Transverse colon (tissue), 4 donors: Measurements from ENCODE around the gene THY1. TPM values are rescaled to one million over a fixed set of nuclear protein-coding genes. Genes with fewer than 3 reads are reported as not detected.
A peak's percentile ranks its signal among the peaks of the same experiment; 100 is the strongest.

Source experiments
- DNase-seq: peaks from one replicate; pipeline ENCODE4 v3.0.0-alpha.2; 2019
- H3K27ac ChIP-seq, 4 donors: fragments of 200-600 bp; sonication (generic); 2 replicates each; pipeline ENCODE4 v1.5.1; 2016 to 2018; ENCODE audit warnings: inconsistent platforms in 4 of 4
- H3K27me3 ChIP-seq: fragments of 200-600 bp; sonication (generic); 2 replicates; pipeline ENCODE4 v1.5.1; 2017; ENCODE audit warnings: inconsistent platforms
- H3K36me3 ChIP-seq, 4 donors: fragments of 200-600 bp; sonication (generic); 2 replicates each; pipeline ENCODE4 v1.5.1; 2017 to 2019; ENCODE audit warnings: inconsistent platforms in 4 of 4
- H3K4me1 ChIP-seq, 4 donors: fragments of 200-600 bp; sonication (generic); 2 replicates each; pipeline ENCODE4 v1.5.1; 2017 to 2020; ENCODE audit warnings: inconsistent platforms in 4 of 4
- H3K4me3 ChIP-seq, 4 donors: fragments of 200-600 bp; sonication (generic); 1 replicate in 1 of 4; 2 replicates in 3 of 4; pipeline versions ENCODE4 v1.5.1 to v1.6.1; 2017 to 2019; ENCODE audit warnings: inconsistent platforms in 4 of 4
- H3K9me3 ChIP-seq, 2 donors: fragments of 200-600 bp; sonication (generic); 2 replicates each; pipeline ENCODE4 v1.5.1; 2017 to 2019; ENCODE audit warnings: inconsistent platforms in 2 of 2
- CTCF ChIP-seq, 5 experiments: fragments of 200-600 bp in 3 of 5; fragments of 450-650 bp in 2 of 5; sonication (generic) in 3 of 5; IDR thresholded peaks; 1 replicate in 2 of 5; 2 replicates in 3 of 5; pipeline ENCODE4 v1.5.1; 2016 to 2017; ENCODE audit warnings: antibody characterized with exemption in 5 of 5, inconsistent platforms in 3 of 5, mild to moderate bottlenecking in 2 of 5, moderate library complexity in 1 of 5
- EP300 ChIP-seq: sonication (generic); formaldehyde crosslinking; IDR thresholded peaks from one replicate; pipeline ENCODE4 v1.6.1; 2017; ENCODE audit warnings: antibody characterized with exemption, low read depth
- POLR2A ChIP-seq: fragments of 450-650 bp; IDR thresholded peaks from one replicate; pipeline ENCODE4 v1.6.1; 2016; ENCODE audit warnings: antibody characterized with exemption, mild to moderate bottlenecking, moderate library complexity
- POLR2AphosphoS5 ChIP-seq, 3 donors: sonication (generic); formaldehyde crosslinking; IDR thresholded peaks; one replicate each; pipeline ENCODE4 v1.6.1; 2016; ENCODE audit warnings: antibody characterized with exemption in 3 of 3
- WGBS, 2 donors: methylation state at CpG; one replicate each; pipeline ENCODE4 v1.1.5; 2018; ENCODE audit warnings: low coverage in 1 of 2; 5-methylcytosine and 5-hydroxymethylcytosine counted together
- in situ Hi-C, 4 donors: fragments of 200-750 bp; cut with MboI; loops; one replicate each; pipeline versions ENCODE4 v1.15.0 to v1.15.1; 2017; ENCODE audit warnings: low sequenced_read_pairs in 3 of 4, low pct_ligation_motif_present in 1 of 4, low pct_unique_long_range_greater_than_20kb in 1 of 4
- intact Hi-C: fragments of 100-400 bp; cut with DNase I; formaldehyde crosslinking; loops from one replicate; pipeline ENCODE4 v1.15.1; 2023; ENCODE audit warnings: low total_unique reads
- total RNA-seq, 4 donors: library from RNA; depleted of rRNA; stranded (reverse); fragments of >200 nt; gene quantifications; one replicate each; pipeline ENCODE4 v1.1.0, GENCODE V29; 2016

The THY1 gene
- total RNA-seq, 4 donors from 2014 or later, result 5.6 to 17.6 (median 12.8) TPM

- Histone ChIP-seq H3K36me3 (no peaks in the 10 kb centered on the region), H3K27me3 (no peaks in the 10 kb centered on the region), H3K9me3 (no peaks in the 10 kb centered on the region), H3K27ac (peak overlapping the region; percentile 53 to 71 (median 66)), H3K4me3 (no peak overlapping the region), H3K4me1 (peaks cover 0 to 30% (median 14%) of the 10 kb centered on the region in 4 donors)
- intact Hi-C loops (loop anchor here (1.0 kb wide), 1 partner anchor 23 kb away; no protein-coding TSS in a partner anchor), in situ Hi-C loops (no loop called here)
- peak; percentile 55 for DNase-seq
- WGBS, 2 donors, result 57% methylated on average over 14 of the region's 14 CpGs; no CpG with 5 or more reads in 1 of the 2 donors
- TF ChIP-seq POLR2AphosphoS5 (IDR thresholded peaks at IDR 0.05), result peak in 2 of 3 donors; percentile 32 to 36
- TF ChIP-seq EP300, result no peak
Measured at GRCh38 chr11:119375337-119376196, 47.4 kb downstream of the THY1 start.

GRCh38 chr11:119374632-119375336 lies 48.2 kb downstream of the THY1 start:
- Histone ChIP-seq H3K9me3 (no peaks in the 10 kb centered on the region), H3K4me3 (no peak overlapping the region), H3K4me1 (peaks cover 4 to 36% (median 21%) of the 10 kb centered on the region in 4 donors), H3K27ac (peak overlapping the region; percentile 49 to 71 (median 64)), H3K27me3 (no peaks in the 10 kb centered on the region), H3K36me3 (no peaks in the 10 kb centered on the region)
- DNase-seq, result no peak
- WGBS, 2 donors, result 44% methylated on average over 10 of the region's 11 CpGs; no CpG with 5 or more reads in 1 of the 2 donors
- in situ Hi-C loops (no loop called here), intact Hi-C loops (no loop called here)
- no peak for TF ChIP-seq POLR2AphosphoS5 (IDR thresholded peaks at IDR 0.05)
- no peak for TF ChIP-seq POLR2A
- no peak for TF ChIP-seq EP300
- no peak for TF ChIP-seq CTCF (IDR thresholded peaks at IDR 0.05)

GRCh38 chr11:119373921-119374631 lies 48.9 kb downstream of the THY1 start:
- intact Hi-C loops (no loop called here), in situ Hi-C loops (no loop called here)
- Histone ChIP-seq H3K36me3 (no peaks in the 10 kb centered on the region), H3K4me1 (peaks cover 11 to 43% (median 28%) of the 10 kb centered on the region in 4 donors), H3K27me3 (no peaks in the 10 kb centered on the region), H3K9me3 (no peaks in the 10 kb centered on the region), H3K4me3 (no peak overlapping the region), H3K27ac (peak overlapping the region in 2 of 4 donors; percentile 61 to 66)
- peak; percentile 84 for DNase-seq
- TF ChIP-seq POLR2AphosphoS5 (IDR thresholded peaks at IDR 0.05) (no peak), CTCF (IDR thresholded peaks at IDR 0.05) (peak; percentile 81 to 94 (median 92)), EP300 (no peak), POLR2A (no peak)
- WGBS, 2 donors, result 40 to 54% methylated on average over 2 to 5 of the region's 5 CpGs

GRCh38 chr11:119373059-119373920 lies 49.7 kb downstream of the THY1 start:
- WGBS, 2 donors, result 75% methylated on average over 23 of the region's 23 CpGs; no CpG with 5 or more reads in 1 of the 2 donors
- Histone ChIP-seq H3K4me3 (no peak overlapping the region), H3K9me3 (no peaks in the 10 kb centered on the region), H3K27me3 (no peaks in the 10 kb centered on the region), H3K4me1 (peaks cover 19 to 51% (median 36%) of the 10 kb centered on the region in 4 donors), H3K27ac (no peak overlapping the region), H3K36me3 (no peaks in the 10 kb centered on the region)
- in situ Hi-C loops, result no loop called here
- intact Hi-C loops, result no loop called here
- TF ChIP-seq EP300 (no peak), POLR2A (no peak), POLR2AphosphoS5 (IDR thresholded peaks at IDR 0.05) (no peak), CTCF (IDR thresholded peaks at IDR 0.05) (no peak)
- DNase-seq, result no peak
